Measurements from ENCODE around the gene VTI1A. TPM values are rescaled to one million over a fixed set of nuclear protein-coding genes. Genes with fewer than 3 reads are reported as not detected.

Gene VTI1A
- polyA plus RNA-seq, 1 of the 3 experiments (the other 2 are of a cell fraction), result 8.3 TPM

GRCh38 chr10:112739592-112740353 lies 292.8 kb downstream of the VTI1A start:
- DNase-seq, result no peak
- no peaks in the 10 kb centered on the region; the same call in 1 of the 2 replicates for H3K79me2 ChIP-seq (ENCODE audit: insufficient read depth)
- WGBS (ENCODE audit: low lambda C conversion rate), result 91% methylated on average over 5 of the region's 6 CpGs
- CTCF ChIA-PET, result no interaction called here
- POLR2A ChIA-PET, result no interaction called here
- no peak overlapping the region for H3K4me3 ChIP-seq (ENCODE audit: low read depth in 2 of 2, low read length in 1 of 2)
- H2AFZ ChIP-seq (ENCODE audit: low read depth), result no peak overlapping the region
- no peaks in the 10 kb centered on the region for H3K27me3 ChIP-seq (ENCODE audit: insufficient read depth)
- no peak overlapping the region for H3K9ac ChIP-seq
- no peaks in the 10 kb centered on the region for H3K36me3 ChIP-seq (replicated peaks in 1 of 2; ENCODE audit: control insufficient read depth in 1 of 2, insufficient read depth in 2 of 2, low read length in 1 of 2)
- no peak for TF ChIP-seq TAF1 (IDR thresholded peaks at IDR 0.05; ENCODE audit: borderline replicate concordance, low read depth, low read length)
- no peak for TF ChIP-seq SIN3A (IDR thresholded peaks at IDR 0.05; ENCODE audit: borderline replicate concordance, low read depth, low read length)
- no peak for TF ChIP-seq JUND (IDR thresholded peaks at IDR 0.05)
- no peak for TF ChIP-seq REST (IDR thresholded peaks at IDR 0.05; ENCODE audit: low read depth, low read length)
- no peak for TF ChIP-seq RCOR1 (IDR thresholded peaks at IDR 0.05; ENCODE audit: low read length)
- TF ChIP-seq USF2 (IDR thresholded peaks at IDR 0.05; ENCODE audit: borderline replicate concordance, low read depth, low read length), result no peak
- TF ChIP-seq NRF1 (IDR thresholded peaks at IDR 0.05; ENCODE audit: low read depth, low read length), result no peak
- no peak for TF ChIP-seq CTCF (IDR thresholded peaks at IDR 0.05)
- no peak for TF ChIP-seq CHD2 (IDR thresholded peaks at IDR 0.05; ENCODE audit: low read length, partially characterized antibody)
- TF ChIP-seq TCF12 (IDR thresholded peaks at IDR 0.05), result no peak
- TF ChIP-seq ELF1 (IDR thresholded peaks at IDR 0.05), result no peak
- TF ChIP-seq FOSL2 (IDR thresholded peaks at IDR 0.05; ENCODE audit: borderline replicate concordance, low read depth), result no peak
- no peak for TF ChIP-seq PBX3 (IDR thresholded peaks at IDR 0.05)
- TF ChIP-seq MXI1 (IDR thresholded peaks at IDR 0.05; ENCODE audit: low read depth, low read length), result no peak
- TF ChIP-seq FOXM1 (IDR thresholded peaks at IDR 0.05; ENCODE audit: low read depth), result no peak
- no peak for TF ChIP-seq NFIC (IDR thresholded peaks at IDR 0.05; ENCODE audit: borderline replicate concordance)
- TF ChIP-seq IRF3 (IDR thresholded peaks at IDR 0.05; ENCODE audit: low read depth, low read length), result no peak
- no peak for TF ChIP-seq ZBTB33 (IDR thresholded peaks at IDR 0.05; ENCODE audit: borderline replicate concordance, low read depth)
- TF ChIP-seq RFX5 (IDR thresholded peaks at IDR 0.05; ENCODE audit: low read length), result no peak
- no peak for TF ChIP-seq RXRA (IDR thresholded peaks at IDR 0.05; ENCODE audit: borderline replicate concordance, low read depth)
- H3K27ac ChIP-seq (ENCODE audit: low read depth in 2 of 2, low read length in 1 of 2), result no peak overlapping the region
- H3K9me2 ChIP-seq, result no peaks in the 10 kb centered on the region
- peaks cover 13% of the 10 kb centered on the region for H3F3A ChIP-seq (replicated peaks; ENCODE audit: insufficient read depth)
- no peaks in the 10 kb centered on the region for H4K20me1 ChIP-seq (ENCODE audit: insufficient read depth)
- no peak overlapping the region for H3K4me2 ChIP-seq
- H3K9me3 ChIP-seq, result no peaks in the 10 kb centered on the region
- peaks cover 15% of the 10 kb centered on the region in 2 experiments for H3K4me1 ChIP-seq (ENCODE audit: control insufficient read depth in 1 of 2, insufficient read depth in 2 of 2, low read depth in 1 of 2, low read length in 1 of 2)
